ENCODE results near the gene PLLP. TPM values are rescaled to one million over a fixed set of nuclear protein-coding genes. Genes with fewer than 3 reads are reported as not detected.

Gene PLLP
- total and polyA plus RNA-seq, 2 donors from 2014 or later: 64.4 to 83.8 TPM

- Histone ChIP-seq H3K9ac (ENCODE audit: low read length in 3 of 3) (peak overlapping the region in 1 of 3 donors; percentile 52), H3K27me3 (ENCODE audit: control insufficient read depth, insufficient read depth, low read length) (no peaks in the 10 kb centered on the region), H3K27ac (ENCODE audit: low read depth in 2 of 2, low read length in 2 of 2) (peak overlapping the region; percentile 95 to 96), H3K9me3 (ENCODE audit: control insufficient read depth in 2 of 3, insufficient read depth in 1 of 3, low read length in 3 of 3) (no peaks in the 10 kb centered on the region), H3K4me3 (ENCODE audit: low read length in 3 of 3) (peak overlapping the region in 1 of 3 donors; percentile 7), H3K4me1 (ENCODE audit: control insufficient read depth in 2 of 3, insufficient read depth in 2 of 3, low read depth in 1 of 3, low read length in 3 of 3) (peaks cover 0 to 18% (median 15%) of the 10 kb centered on the region in 3 donors), H3K36me3 (ENCODE audit: control insufficient read depth in 2 of 3, insufficient read depth in 3 of 3, low read length in 3 of 3) (no peaks in the 10 kb centered on the region)
- peak in 3 of 5 donors; percentile 36 to 82 (median 74) for DNase-seq
- intact Hi-C loops (cut with DNase I): loop anchor here (5.0 kb wide), 1 partner anchor 113 kb away; no protein-coding TSS in a partner anchor
- TF ChIP-seq CTCF (IDR thresholded peaks at IDR 0.05; ENCODE audit: borderline replicate concordance, extremely low read depth, insufficient read depth): no peak
- FAIRE-seq: peak; percentile 19
These were observed 19.9 kb upstream of the PLLP start for GRCh38 chr16:57304169-57305061.

GRCh38 chr16:57303910-57304168, 19.4 kb upstream of the PLLP start:
- DNase-seq: no peak

GRCh38 chr16:57303021-57303909, 18.8 kb upstream of the PLLP start:
- no peak for TF ChIP-seq CTCF (IDR thresholded peaks at IDR 0.05; ENCODE audit: borderline replicate concordance, extremely low read depth, insufficient read depth)
- peak overlapping the region in 1 of 3 donors; percentile 52 for H3K9ac ChIP-seq (ENCODE audit: low read length in 3 of 3)
- FAIRE-seq: no peak
- intact Hi-C loops (cut with DNase I): loop anchor here (5.0 kb wide), 1 partner anchor 114 kb away; no protein-coding TSS in a partner anchor
- H3K9me3 ChIP-seq (ENCODE audit: control insufficient read depth in 2 of 3, insufficient read depth in 1 of 3, low read length in 3 of 3): no peaks in the 10 kb centered on the region
- H3K4me3 ChIP-seq (ENCODE audit: low read length in 3 of 3): no peak overlapping the region
- peak in 1 of 5 donors; percentile 17 for DNase-seq
- peaks cover 0 to 22% (median 15%) of the 10 kb centered on the region in 3 donors for H3K4me1 ChIP-seq (ENCODE audit: control insufficient read depth in 2 of 3, insufficient read depth in 2 of 3, low read depth in 1 of 3, low read length in 3 of 3)
- peak overlapping the region; percentile 81 to 95 for H3K27ac ChIP-seq (ENCODE audit: low read depth in 2 of 2, low read length in 2 of 2)
- no peaks in the 10 kb centered on the region for H3K27me3 ChIP-seq (ENCODE audit: control insufficient read depth, insufficient read depth, low read length)
- H3K36me3 ChIP-seq (ENCODE audit: control insufficient read depth in 2 of 3, insufficient read depth in 3 of 3, low read length in 3 of 3): no peaks in the 10 kb centered on the region

More at GRCh38 chr16:57303910-57304168, 19.4 kb upstream of the PLLP start:
- H3K4me1 ChIP-seq (ENCODE audit: control insufficient read depth in 2 of 3, insufficient read depth in 2 of 3, low read depth in 1 of 3, low read length in 3 of 3): peaks cover 0 to 21% (median 15%) of the 10 kb centered on the region in 3 donors
- peak overlapping the region; percentile 81 to 95 for H3K27ac ChIP-seq (ENCODE audit: low read depth in 2 of 2, low read length in 2 of 2)
- intact Hi-C loops (cut with DNase I): loop anchor here (5.0 kb wide), 1 partner anchor 113 kb away; no protein-coding TSS in a partner anchor
- no peaks in the 10 kb centered on the region for H3K36me3 ChIP-seq (ENCODE audit: control insufficient read depth in 2 of 3, insufficient read depth in 3 of 3, low read length in 3 of 3)
- no peaks in the 10 kb centered on the region for H3K27me3 ChIP-seq (ENCODE audit: control insufficient read depth, insufficient read depth, low read length)
- no peak overlapping the region for H3K4me3 ChIP-seq (ENCODE audit: low read length in 3 of 3)
- no peak for FAIRE-seq
- H3K9me3 ChIP-seq (ENCODE audit: control insufficient read depth in 2 of 3, insufficient read depth in 1 of 3, low read length in 3 of 3): no peaks in the 10 kb centered on the region
- TF ChIP-seq CTCF (IDR thresholded peaks at IDR 0.05; ENCODE audit: borderline replicate concordance, extremely low read depth, insufficient read depth): no peak
- peak overlapping the region in 1 of 3 donors; percentile 52 for H3K9ac ChIP-seq (ENCODE audit: low read length in 3 of 3)

Data from kidney (tissue), 14 donors.